ENCODE data around the gene FBXO33. TPM values are rescaled to one million over a fixed set of nuclear protein-coding genes. Genes with fewer than 3 reads are reported as not detected.

The FBXO33 gene
- total RNA-seq, 1 experiment from 2014 or later: 8.8 TPM

GRCh38 chr14:39435241-39435640 is 3.0 kb upstream of the FBXO33 start:
- Histone ChIP-seq H2BK20ac (ENCODE audit: low read depth, low read length, poor library complexity, severe bottlenecking) (no peak overlapping the region), H3K79me2 (ENCODE audit: insufficient read depth, low read length) (no peaks in the 10 kb centered on the region), H3K4me2 (ENCODE audit: insufficient read depth, insufficient read length, low read length) (no peak overlapping the region), H3K23me2 (ENCODE audit: insufficient read length, low read depth, low read length, poor library complexity, severe bottlenecking) (peaks cover 15% of the 10 kb centered on the region), H4K8ac (replicated peaks; ENCODE audit: insufficient read length, low read depth, low read length) (no peak overlapping the region), H4K20me1 (ENCODE audit: control insufficient read depth, insufficient read depth, insufficient read length) (no peaks in the 10 kb centered on the region), H2AFZ (ENCODE audit: low read length) (no peak overlapping the region), H3K27ac (ENCODE audit: insufficient read length, low read depth, low read length) (no peak overlapping the region), H2AK5ac (ENCODE audit: insufficient read length, low read length) (no peak overlapping the region), H2BK15ac (ENCODE audit: low read depth, low read length) (no peak overlapping the region), H3K56ac (ENCODE audit: insufficient read length, low read depth, low read length) (no peak overlapping the region), H3K4me1 (ENCODE audit: insufficient read depth, low read length) (no peaks in the 10 kb centered on the region), H2BK120ac (ENCODE audit: low read depth, low read length, poor library complexity, severe bottlenecking) (no peak overlapping the region), H4K5ac (ENCODE audit: insufficient read length, low read depth, low read length) (no peak overlapping the region), H3K9me3 (ENCODE audit: control insufficient read depth, low read depth, low read length) (no peaks in the 10 kb centered on the region), H4K91ac (ENCODE audit: insufficient read length, low read depth, low read length) (no peak overlapping the region), H3T11ph (ENCODE audit: low read length) (no peak overlapping the region), H2BK5ac (ENCODE audit: insufficient read length, low read length) (no peak overlapping the region), H3K27me3 (ENCODE audit: insufficient read depth, low read length) (no peaks in the 10 kb centered on the region), H3K14ac (ENCODE audit: insufficient read depth, low read length) (no peak overlapping the region), H3K79me1 (ENCODE audit: insufficient read depth, low read depth, low read length, poor library complexity, severe bottlenecking) (no peaks in the 10 kb centered on the region), H3K18ac (ENCODE audit: insufficient read length, low read depth, low read length) (no peak overlapping the region), H2BK12ac (ENCODE audit: insufficient read length, low read depth, low read length) (no peak overlapping the region), H3K4ac (ENCODE audit: low read depth, low read length) (no peak overlapping the region), H3K9ac (ENCODE audit: extremely low read depth, insufficient read length, low read length) (no peak overlapping the region), H3K23ac (ENCODE audit: insufficient read length, low read depth, low read length) (no peak overlapping the region)
- no peaks in the 10 kb centered on the region for H3K9me3 Mint-ChIP-seq
- DNase-seq: no peak
- H3K4me3 Mint-ChIP-seq: no peak overlapping the region
- H3K36me3 Mint-ChIP-seq (ENCODE audit: insufficient read depth in 1 of 3, low read depth in 3 of 3): peaks cover 0 to under 1% (median 0%) of the 10 kb centered on the region in 3 experiments; a peak in 1 of 7 replicates
- H3K27ac Mint-ChIP-seq: no peak overlapping the region
- no peak for TF ChIP-seq CTCF (conservative IDR thresholded peaks at IDR 0.05)
- peaks cover 17 to 18% of the 10 kb centered on the region in 2 experiments for H3K4me1 Mint-ChIP-seq
- no CpG with 5 or more reads among the region's 6 CpGs for WGBS (ENCODE audit: extremely low coverage, insufficient read length, low lambda C conversion rate)
- no peaks in the 10 kb centered on the region for H3K27me3 Mint-ChIP-seq (ENCODE audit: low read depth)

Measured in H9 (cell line).